Liver (tissue), 9 donors: ENCODE measurements around the gene TRAK2. TPM values are rescaled to one million over a fixed set of nuclear protein-coding genes. Genes with fewer than 3 reads are reported as not detected.
"Not testable (repeated sequence)": the region's sequence is repeated elsewhere in the genome, so short reads cannot be mapped to it uniquely, and the experiment has no call there.

Experiments used
- DNase-seq: peaks from one replicate; pipeline ENCODE4 v3.0.0-alpha.2; 2017; ENCODE audit warnings: low spot score
- H3K27ac ChIP-seq, 2 donors: one replicate each; pipeline ENCODE4 v1.7.0; 2013; ENCODE audit warnings: inconsistent platforms in 2 of 2, low read length in 2 of 2, control low read depth in 1 of 2, low read depth in 1 of 2, mild to moderate bottlenecking in 1 of 2
- H3K27me3 ChIP-seq, 4 donors: one replicate each; pipeline versions ENCODE4 v1.6.1 to v1.7.0; 2013; ENCODE audit warnings: low read length in 3 of 4, inconsistent platforms in 1 of 4, mild to moderate bottlenecking in 1 of 4, moderate library complexity in 1 of 4; ENCODE audit not compliant: control insufficient read depth in 4 of 4, insufficient read depth in 4 of 4
- H3K36me3 ChIP-seq, 4 donors: one replicate each; pipeline versions ENCODE4 v1.6.1 to v1.7.0; 2013; ENCODE audit warnings: low read length in 3 of 4, mild to moderate bottlenecking in 3 of 4, low read depth in 1 of 4, moderate library complexity in 1 of 4; ENCODE audit not compliant: control insufficient read depth in 4 of 4, insufficient read depth in 3 of 4
- H3K4me1 ChIP-seq, 4 donors: one replicate each; pipeline versions ENCODE4 v1.6.1 to v1.7.0; 2013; ENCODE audit warnings: low read length in 3 of 4, mild to moderate bottlenecking in 3 of 4, moderate library complexity in 1 of 4; ENCODE audit not compliant: control insufficient read depth in 4 of 4, insufficient read depth in 4 of 4
- H3K4me3 ChIP-seq, 3 donors: one replicate each; pipeline versions ENCODE4 v1.6.1 to v1.7.0; 2013; ENCODE audit warnings: low read length in 3 of 3, control low read depth in 1 of 3, low read depth in 1 of 3, mild to moderate bottlenecking in 1 of 3
- H3K9ac ChIP-seq, 2 donors: one replicate each; pipeline ENCODE4 v1.7.0; 2013; ENCODE audit warnings: low read length in 2 of 2, mild to moderate bottlenecking in 2 of 2, moderate library complexity in 2 of 2, control low read depth in 1 of 2, low read depth in 1 of 2
- H3K9me3 ChIP-seq, 4 donors: one replicate each; pipeline versions ENCODE4 v1.6.1 to v1.7.0; 2013; ENCODE audit warnings: low read length in 3 of 4; ENCODE audit not compliant: control insufficient read depth in 4 of 4
- ATF3 ChIP-seq: IDR thresholded peaks from 2 replicates; pipeline ENCODE4 v1.6.1; 2016; ENCODE audit warnings: antibody characterized with exemption
- CTCF ChIP-seq: fragments of 150-350 bp; IDR thresholded peaks from 2 replicates; pipeline ENCODE4 v1.5.1; 2017; ENCODE audit warnings: improper control_type of control experiment, low read depth, low read length; ENCODE audit not compliant: missing input control
- EGR1 ChIP-seq, 2 donors: IDR thresholded peaks; 2 replicates each; pipeline ENCODE4 v1.6.1; 2016 to 2018; ENCODE audit warnings: antibody characterized with exemption in 2 of 2, low read depth in 2 of 2
- HNF4A ChIP-seq, 2 donors: conservative IDR thresholded peaks; 2 replicates each; pipeline ENCODE4 v1.6.1; 2016; ENCODE audit warnings: antibody characterized with exemption in 2 of 2, mild to moderate bottlenecking in 2 of 2
- HNF4G ChIP-seq: IDR thresholded peaks from 2 replicates; pipeline ENCODE4 v1.6.1; 2016; ENCODE audit warnings: antibody characterized with exemption
- NR2F2 ChIP-seq: IDR thresholded peaks from 2 replicates; pipeline ENCODE4 v1.6.1; 2016; ENCODE audit warnings: antibody characterized with exemption
- RAD21 ChIP-seq, 2 donors: IDR thresholded peaks; 2 replicates each; pipeline ENCODE4 v1.6.1; 2016; ENCODE audit warnings: antibody characterized with exemption in 2 of 2, mild to moderate bottlenecking in 2 of 2
- RXRA ChIP-seq, 2 donors: IDR thresholded peaks; 2 replicates each; pipeline ENCODE4 v1.6.1; 2017 to 2018; ENCODE audit warnings: antibody characterized with exemption in 2 of 2, mild to moderate bottlenecking in 1 of 2
- SP1 ChIP-seq: IDR thresholded peaks from 2 replicates; pipeline ENCODE4 v1.6.1; 2018; ENCODE audit warnings: antibody characterized with exemption, mild to moderate bottlenecking
- ZBTB33 ChIP-seq: IDR thresholded peaks from 2 replicates; pipeline ENCODE4 v1.6.1; 2016; ENCODE audit warnings: antibody characterized with exemption
- WGBS: extraction: QIAGEN DNeasy Blood & Tissue Kit; methylation state at CpG from one replicate; pipeline ENCODE4 v1.1.7; 2013; 5-methylcytosine and 5-hydroxymethylcytosine counted together
- polyA plus RNA-seq, 2 donors: library from polyadenylated mRNA; stranded (reverse) in 1 of 2; unstranded in 1 of 2; fragments of 200-250 nt in 1 of 2; fragments of >200 nt in 1 of 2; fragmentation: Nextera tagmentation in 1 of 2; extraction: Ambion mirVana in 1 of 2; gene quantifications; one replicate each; pipeline versions ENCODE4 v1.2.1 to v1.2.3, GENCODE V29; 2013 to 2015
- total RNA-seq, 2 donors: library from RNA; depleted of rRNA; stranded (reverse); fragments of >200 nt; gene quantifications; one replicate each; pipeline ENCODE4 v1.2.3, GENCODE V29; 2014
- donor health status: healthy.
- donor health status: healthy.
- donor health status: healthy.
- donor health status: healthy.
- donor health status: healthy.

Gene TRAK2
- total and polyA plus RNA-seq, 4 donors, result 6.1 to 207 (median 12.4) TPM

GRCh38 chr2:201430839-201431238 lies 20.4 kb downstream of the TRAK2 start:
- no peak for DNase-seq
- H3K9me3 ChIP-seq, result no peaks in the 10 kb centered on the region
- H3K9ac ChIP-seq, result no peak overlapping the region
- TF ChIP-seq CTCF (no peak), RXRA (IDR thresholded peaks at IDR 0.05) (no peak), NR2F2 (no peak), EGR1 (IDR thresholded peaks at IDR 0.05; ENCODE audit: low read depth in 2 of 2) (no peak), HNF4A (conservative IDR thresholded peaks at IDR 0.05) (no peak), SP1 (no peak), ATF3 (no peak), RAD21 (IDR thresholded peaks at IDR 0.05) (no peak), ZBTB33 (no peak), HNF4G (no peak)
- 79% methylated on average over 5 of the region's 5 CpGs for WGBS
- no peak overlapping the region for H3K27ac ChIP-seq
- no peaks in the 10 kb centered on the region for H3K36me3 ChIP-seq
- no peak overlapping the region for H3K4me3 ChIP-seq
- H3K4me1 ChIP-seq, result peaks cover 0 to 8% (median 4%) of the 10 kb centered on the region in 4 donors
- no peaks in the 10 kb centered on the region for H3K27me3 ChIP-seq

GRCh38 chr2:201430322-201430721 lies 20.9 kb downstream of the TRAK2 start:
- not testable (repeated sequence) for DNase-seq, H3K36me3 ChIP-seq, H3K4me1 ChIP-seq, H3K27ac ChIP-seq, H3K4me3 ChIP-seq, H3K27me3 ChIP-seq, H3K9me3 ChIP-seq, H3K9ac ChIP-seq
- 92% methylated on average over 12 of the region's 12 CpGs for WGBS

DNA sequence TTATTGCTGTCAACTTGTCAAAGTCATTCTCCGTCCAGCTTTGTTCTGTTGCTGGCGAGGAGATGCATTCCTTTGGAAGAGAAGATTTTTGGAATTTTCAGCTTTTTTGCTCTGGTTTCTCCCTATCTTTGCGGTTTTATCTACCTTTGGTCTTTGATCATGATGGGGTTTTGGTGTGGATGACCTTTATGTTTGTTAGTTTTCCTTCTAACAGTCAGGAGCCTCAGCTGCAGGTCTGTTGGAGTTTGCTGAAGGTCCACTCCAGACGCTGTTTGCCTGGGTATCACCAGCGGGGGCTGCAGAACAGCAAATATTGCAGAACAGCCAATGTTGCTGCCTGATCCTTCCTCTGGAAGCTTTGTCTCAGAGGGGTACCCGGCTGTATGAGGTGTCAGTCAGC lies 21.4 kb downstream of the TRAK2 start:
- not testable (repeated sequence) for H3K9ac ChIP-seq
- WGBS, result 80% methylated on average over 6 of the region's 6 CpGs

GRCh38 chr2:201428366-201428765 lies 22.9 kb downstream of the TRAK2 start:
- H3K27ac ChIP-seq, H3K4me1 ChIP-seq, H3K36me3 ChIP-seq, H3K9ac ChIP-seq, DNase-seq, H3K9me3 ChIP-seq, H3K27me3 ChIP-seq, H3K4me3 ChIP-seq: not testable (repeated sequence)

More for the DNA sequence above, 21.4 kb downstream of the TRAK2 start:
- not testable (repeated sequence) for H3K9me3 ChIP-seq, H3K27ac ChIP-seq, DNase-seq, H3K4me1 ChIP-seq, H3K36me3 ChIP-seq, H3K4me3 ChIP-seq, H3K27me3 ChIP-seq
